H1 (cell line): Measurements from ENCODE around the gene PKD2L2. TPM values are rescaled to one million over a fixed set of nuclear protein-coding genes. Genes with fewer than 3 reads are reported as not detected.

ENCODE experiments used
- FOSL1 ChIP-seq: IDR thresholded peaks from 2 replicates; pipeline ENCODE4 v1.6.1; 2011; ENCODE audit warnings: mild to moderate bottlenecking, low read depth, low read length, moderate library complexity; ENCODE audit not compliant: insufficient read depth
- HDAC6 ChIP-seq: IDR thresholded peaks from one replicate; pipeline ENCODE4 v1.7.1; 2012; ENCODE audit warnings: low read depth, mild to moderate bottlenecking, inconsistent platforms, low read length, moderate library complexity
- MAX ChIP-seq: IDR thresholded peaks from 2 replicates; pipeline ENCODE4 v1.6.1; 2012; ENCODE audit warnings: inconsistent platforms
- PHF8 ChIP-seq: fragments of 200-600 bp; sonication (generic); conservative IDR thresholded peaks from 2 replicates; pipeline ENCODE4 v1.7.1; 2012; ENCODE audit warnings: low read depth, mild to moderate bottlenecking, inconsistent platforms, low read length, moderate library complexity
- RBBP5 ChIP-seq: IDR thresholded peaks from 2 replicates; pipeline ENCODE4 v1.7.1; 2012; ENCODE audit warnings: low read depth, mild to moderate bottlenecking, inconsistent platforms, low read length, moderate library complexity, borderline replicate concordance
- USF2 ChIP-seq: IDR thresholded peaks from 2 replicates; pipeline ENCODE4 v1.6.1; 2011; ENCODE audit warnings: low read length, improper control_type of control experiment
- polyA plus RNA-seq, 7 experiments: library from polyadenylated mRNA; depleted of rRNA in 3 of 7; stranded (reverse) in 5 of 7; unstranded in 2 of 7; fragments of >200 nt in 5 of 7; fragments of 200-250 nt in 2 of 7; gene quantifications; 1 replicate in 5 of 7; 2 replicates in 1 of 7; 4 replicates in 1 of 7; pipeline versions ENCODE4 v1.2.1 to v1.2.3, GENCODE V29; 2011 to 2013; ENCODE audit warnings: missing spikeins in 2 of 7, mixed read lengths in 2 of 7
- total RNA-seq: library from RNA; stranded (reverse); fragmentation: NEBNext Ultra II Directional; extraction: Animal tissue kit (Norgen Biotek cat#: 25700); gene quantifications from 2 replicates; pipeline ENCODE4 v1.2.1, GENCODE V29; 2021

The PKD2L2 gene
- total and polyA plus RNA-seq, 2 of the 8 experiments (the other 6 are each of a cell fraction or from before 2014, with no cell fraction given) = not detected

- TF ChIP-seq USF2 = no peak
- TF ChIP-seq FOSL1 = no peak
- TF ChIP-seq HDAC6 = no peak
- no peak for TF ChIP-seq MAX
- no peak for TF ChIP-seq PHF8
- TF ChIP-seq RBBP5 = no peak
- TF ChIP-seq, all 59 proteins: peak for 0
Measured at GRCh38 chr5:137935190-137935589, 45.9 kb downstream of the PKD2L2 start (continued).
